ENCODE results near the gene EIF4E1B.

DNA sequence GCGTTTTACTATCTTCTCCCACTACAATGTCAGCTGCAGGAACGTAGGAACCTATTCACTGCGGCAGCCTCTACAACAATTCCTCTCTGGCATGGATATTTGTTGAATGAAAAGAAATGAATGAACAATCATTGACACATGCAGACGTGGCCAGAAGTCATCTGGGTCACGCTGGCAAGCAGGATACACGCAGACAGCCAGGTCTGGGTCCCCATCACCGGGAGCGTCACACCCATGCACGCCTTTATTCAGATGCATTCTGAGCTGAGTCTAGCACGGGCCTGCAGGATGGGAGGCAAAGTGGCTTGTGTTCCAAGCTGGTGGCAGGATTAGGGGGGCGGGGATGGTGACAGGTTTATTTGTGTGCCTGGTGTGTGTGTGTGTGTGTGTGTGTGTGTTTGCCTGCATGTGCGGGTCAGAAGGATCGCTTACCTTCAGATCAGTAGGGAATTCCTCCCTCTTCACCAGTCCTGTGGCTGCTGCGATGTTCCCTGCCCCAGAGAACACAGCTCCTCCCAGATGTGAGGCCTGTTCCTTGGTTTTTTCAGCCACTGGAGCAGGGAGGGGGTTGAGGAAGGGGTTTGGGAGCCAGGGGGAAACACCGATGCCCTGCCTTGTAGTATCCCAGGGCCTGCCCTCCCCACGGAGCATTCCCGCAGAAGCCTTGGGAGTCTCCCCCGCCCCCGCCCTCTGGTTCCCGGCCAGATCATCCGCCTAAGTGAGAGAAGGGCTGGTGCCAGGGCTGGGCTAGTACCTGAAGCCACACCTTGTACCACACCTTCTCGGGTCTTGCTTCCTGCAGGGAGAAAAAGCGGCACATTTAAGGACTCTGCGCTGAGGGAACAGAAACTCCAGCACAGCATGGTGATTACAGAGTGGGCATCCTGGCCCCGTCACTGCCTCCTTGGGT is 4.3 kb upstream of the EIF4E1B start:
- no peak for TF ChIP-seq POLR2A (IDR thresholded peaks at IDR 0.05; ENCODE audit: low read depth, low read length)
- no peak for TF ChIP-seq POLR2AphosphoS5 (IDR thresholded peaks at IDR 0.05; ENCODE audit: low read depth, low read length)
- no peak for TF ChIP-seq TAF1 (IDR thresholded peaks at IDR 0.05; ENCODE audit: low read depth, low read length)
- TF ChIP-seq SPI1 (IDR thresholded peaks at IDR 0.05; ENCODE audit: low read depth, low read length) = no peak
